ENCODE measurements around the gene MME.

Gene MME

GRCh38 chr3:155079468-155079745 is 712 bp upstream of the MME start:
- no peak overlapping the region for H3K27ac ChIP-seq (ENCODE audit: insufficient read depth, low read length, poor library complexity, severe bottlenecking)
- H3K27me3 ChIP-seq (replicated peaks; ENCODE audit: control insufficient read depth, insufficient read depth, low read length, poor library complexity, severe bottlenecking): no peaks in the 10 kb centered on the region
- no peaks in the 10 kb centered on the region for H3K9me3 ChIP-seq (ENCODE audit: control insufficient read depth, low read length)
- H3K36me3 ChIP-seq (ENCODE audit: control insufficient read depth, insufficient read depth, low read length): no peaks in the 10 kb centered on the region
- no peak for DNase-seq
- H3K4me3 ChIP-seq (ENCODE audit: insufficient read depth, low read depth, low read length, poor library complexity, severe bottlenecking): no peak overlapping the region
- H3K4me1 ChIP-seq (ENCODE audit: control insufficient read depth, insufficient read depth, low read length, poor library complexity, severe bottlenecking): no peaks in the 10 kb centered on the region

- no peaks in the 10 kb centered on the region for H3K4me1 ChIP-seq (ENCODE audit: control insufficient read depth, insufficient read depth, low read length, poor library complexity, severe bottlenecking)
- no peaks in the 10 kb centered on the region for H3K27me3 ChIP-seq (replicated peaks; ENCODE audit: control insufficient read depth, insufficient read depth, low read length, poor library complexity, severe bottlenecking)
- H3K9me3 ChIP-seq (ENCODE audit: control insufficient read depth, low read length): no peaks in the 10 kb centered on the region
- no peak for DNase-seq
- no peak overlapping the region for H3K27ac ChIP-seq (ENCODE audit: insufficient read depth, low read length, poor library complexity, severe bottlenecking)
- no peaks in the 10 kb centered on the region for H3K36me3 ChIP-seq (ENCODE audit: control insufficient read depth, insufficient read depth, low read length)
- H3K4me3 ChIP-seq (ENCODE audit: insufficient read depth, low read depth, low read length, poor library complexity, severe bottlenecking): no peak overlapping the region
Observed at GRCh38 chr3:155080692-155081091, 573 bp downstream of the MME start.

GRCh38 chr3:155083313-155083905 is 3.3 kb downstream of the MME start:
- Histone ChIP-seq H3K4me3 (ENCODE audit: insufficient read depth, low read depth, low read length, poor library complexity, severe bottlenecking) (no peak overlapping the region), H3K9me3 (ENCODE audit: control insufficient read depth, low read length) (no peaks in the 10 kb centered on the region), H3K27me3 (replicated peaks; ENCODE audit: control insufficient read depth, insufficient read depth, low read length, poor library complexity, severe bottlenecking) (no peaks in the 10 kb centered on the region), H3K27ac (ENCODE audit: insufficient read depth, low read length, poor library complexity, severe bottlenecking) (no peak overlapping the region), H3K4me1 (ENCODE audit: control insufficient read depth, insufficient read depth, low read length, poor library complexity, severe bottlenecking) (no peaks in the 10 kb centered on the region), H3K36me3 (ENCODE audit: control insufficient read depth, insufficient read depth, low read length) (no peaks in the 10 kb centered on the region)
- DNase-seq: no peak

GRCh38 chr3:155084567-155084966 is 4.4 kb downstream of the MME start:
- no peak overlapping the region for H3K4me3 ChIP-seq (ENCODE audit: insufficient read depth, low read depth, low read length, poor library complexity, severe bottlenecking)
- no peaks in the 10 kb centered on the region for H3K4me1 ChIP-seq (ENCODE audit: control insufficient read depth, insufficient read depth, low read length, poor library complexity, severe bottlenecking)
- H3K36me3 ChIP-seq (ENCODE audit: control insufficient read depth, insufficient read depth, low read length): no peaks in the 10 kb centered on the region
- H3K27ac ChIP-seq (ENCODE audit: insufficient read depth, low read length, poor library complexity, severe bottlenecking): no peak overlapping the region
- DNase-seq: no peak
- no peaks in the 10 kb centered on the region for H3K27me3 ChIP-seq (replicated peaks; ENCODE audit: control insufficient read depth, insufficient read depth, low read length, poor library complexity, severe bottlenecking)
- H3K9me3 ChIP-seq (ENCODE audit: control insufficient read depth, low read length): no peaks in the 10 kb centered on the region

GRCh38 chr3:155086051-155086450 is 5.9 kb downstream of the MME start:
- H3K27ac ChIP-seq (ENCODE audit: insufficient read depth, low read length, poor library complexity, severe bottlenecking): no peak overlapping the region
- H3K4me3 ChIP-seq (ENCODE audit: insufficient read depth, low read depth, low read length, poor library complexity, severe bottlenecking): no peak overlapping the region
- H3K4me1 ChIP-seq (ENCODE audit: control insufficient read depth, insufficient read depth, low read length, poor library complexity, severe bottlenecking): no peaks in the 10 kb centered on the region
- H3K36me3 ChIP-seq (ENCODE audit: control insufficient read depth, insufficient read depth, low read length): no peaks in the 10 kb centered on the region
- H3K27me3 ChIP-seq (replicated peaks; ENCODE audit: control insufficient read depth, insufficient read depth, low read length, poor library complexity, severe bottlenecking): no peaks in the 10 kb centered on the region
- H3K9me3 ChIP-seq (ENCODE audit: control insufficient read depth, low read length): no peaks in the 10 kb centered on the region
- no peak for DNase-seq

- Histone ChIP-seq H3K4me1 (ENCODE audit: control insufficient read depth, insufficient read depth, low read length, poor library complexity, severe bottlenecking) (no peaks in the 10 kb centered on the region), H3K36me3 (ENCODE audit: control insufficient read depth, insufficient read depth, low read length) (no peaks in the 10 kb centered on the region), H3K4me3 (ENCODE audit: insufficient read depth, low read depth, low read length, poor library complexity, severe bottlenecking) (no peak overlapping the region), H3K27ac (ENCODE audit: insufficient read depth, low read length, poor library complexity, severe bottlenecking) (no peak overlapping the region), H3K27me3 (replicated peaks; ENCODE audit: control insufficient read depth, insufficient read depth, low read length, poor library complexity, severe bottlenecking) (no peaks in the 10 kb centered on the region), H3K9me3 (ENCODE audit: control insufficient read depth, low read length) (no peaks in the 10 kb centered on the region)
- no peak for DNase-seq
Observed at GRCh38 chr3:155088706-155089345, 8.7 kb downstream of the MME start.

GRCh38 chr3:155089495-155089894 is 9.4 kb downstream of the MME start:
- H3K9me3 ChIP-seq (ENCODE audit: control insufficient read depth, low read length): no peaks in the 10 kb centered on the region
- no peak overlapping the region for H3K4me3 ChIP-seq (ENCODE audit: insufficient read depth, low read depth, low read length, poor library complexity, severe bottlenecking)
- H3K36me3 ChIP-seq (ENCODE audit: control insufficient read depth, insufficient read depth, low read length): no peaks in the 10 kb centered on the region

GRCh38 chr3:155093261-155093660 is 13.1 kb downstream of the MME start:
- no peak for DNase-seq
- Histone ChIP-seq H3K27ac (ENCODE audit: insufficient read depth, low read length, poor library complexity, severe bottlenecking) (no peak overlapping the region), H3K4me3 (ENCODE audit: insufficient read depth, low read depth, low read length, poor library complexity, severe bottlenecking) (no peak overlapping the region), H3K36me3 (ENCODE audit: control insufficient read depth, insufficient read depth, low read length) (no peaks in the 10 kb centered on the region), H3K4me1 (ENCODE audit: control insufficient read depth, insufficient read depth, low read length, poor library complexity, severe bottlenecking) (no peaks in the 10 kb centered on the region), H3K27me3 (replicated peaks; ENCODE audit: control insufficient read depth, insufficient read depth, low read length, poor library complexity, severe bottlenecking) (no peaks in the 10 kb centered on the region), H3K9me3 (ENCODE audit: control insufficient read depth, low read length) (no peaks in the 10 kb centered on the region)

More at GRCh38 chr3:155089495-155089894, 9.4 kb downstream of the MME start:
- DNase-seq: no peak
- Histone ChIP-seq H3K27ac (ENCODE audit: insufficient read depth, low read length, poor library complexity, severe bottlenecking) (no peak overlapping the region), H3K4me1 (ENCODE audit: control insufficient read depth, insufficient read depth, low read length, poor library complexity, severe bottlenecking) (no peaks in the 10 kb centered on the region), H3K27me3 (replicated peaks; ENCODE audit: control insufficient read depth, insufficient read depth, low read length, poor library complexity, severe bottlenecking) (no peaks in the 10 kb centered on the region)

- Histone ChIP-seq H3K27ac (ENCODE audit: insufficient read depth, low read length, poor library complexity, severe bottlenecking) (no peak overlapping the region), H3K36me3 (ENCODE audit: control insufficient read depth, insufficient read depth, low read length) (no peaks in the 10 kb centered on the region), H3K9me3 (ENCODE audit: control insufficient read depth, low read length) (no peaks in the 10 kb centered on the region), H3K4me3 (ENCODE audit: insufficient read depth, low read depth, low read length, poor library complexity, severe bottlenecking) (no peak overlapping the region), H3K4me1 (ENCODE audit: control insufficient read depth, insufficient read depth, low read length, poor library complexity, severe bottlenecking) (no peaks in the 10 kb centered on the region), H3K27me3 (replicated peaks; ENCODE audit: control insufficient read depth, insufficient read depth, low read length, poor library complexity, severe bottlenecking) (no peaks in the 10 kb centered on the region)
- DNase-seq: no peak
Observed at GRCh38 chr3:155096303-155097008, 16.3 kb downstream of the MME start.

GRCh38 chr3:155097009-155097349 is 16.9 kb downstream of the MME start:
- no peak overlapping the region for H3K4me3 ChIP-seq (ENCODE audit: insufficient read depth, low read depth, low read length, poor library complexity, severe bottlenecking)
- DNase-seq: no peak
- no peaks in the 10 kb centered on the region for H3K36me3 ChIP-seq (ENCODE audit: control insufficient read depth, insufficient read depth, low read length)
- H3K27me3 ChIP-seq (replicated peaks; ENCODE audit: control insufficient read depth, insufficient read depth, low read length, poor library complexity, severe bottlenecking): no peaks in the 10 kb centered on the region
- H3K4me1 ChIP-seq (ENCODE audit: control insufficient read depth, insufficient read depth, low read length, poor library complexity, severe bottlenecking): no peaks in the 10 kb centered on the region
- H3K9me3 ChIP-seq (ENCODE audit: control insufficient read depth, low read length): no peaks in the 10 kb centered on the region
- H3K27ac ChIP-seq (ENCODE audit: insufficient read depth, low read length, poor library complexity, severe bottlenecking): no peak overlapping the region

Data from effector memory CD4-positive, alpha-beta T cell (primary cell).